Adrenal gland (tissue), 12 donors: ENCODE results near the gene IGSF5. TPM values are rescaled to one million over a fixed set of nuclear protein-coding genes. Genes with fewer than 3 reads are reported as not detected.

Source experiments
- DNase-seq, 7 donors: peaks; one replicate each; pipeline ENCODE4 v3.0.0-alpha.2; 2019 to 2020
- H3K27ac ChIP-seq, 5 donors: fragments of 200-600 bp; sonication (generic) in 4 of 5; 1 replicate in 3 of 5; 2 replicates in 2 of 5; pipeline versions ENCODE4 v1.5.1 to v1.8.0; 2016 to 2020; ENCODE audit warnings: mild to moderate bottlenecking in 1 of 5
- H3K27me3 ChIP-seq: fragments of 200-600 bp; 2 replicates; pipeline ENCODE4 v1.8.0; 2021
- H3K36me3 ChIP-seq, 2 donors: fragments of 200-600 bp; replicated peaks in 1 of 2; 1 replicate in 1 of 2; 2 replicates in 1 of 2; pipeline versions ENCODE4 v1.5.1 to v1.8.0; 2018 to 2022
- H3K4me1 ChIP-seq, 2 donors: fragments of 200-600 bp; replicated peaks in 1 of 2; 1 replicate in 1 of 2; 2 replicates in 1 of 2; pipeline versions ENCODE4 v1.5.1 to v1.8.0; 2018 to 2021
- H3K4me3 ChIP-seq, 4 donors: fragments of 200-600 bp; sonication (generic) in 3 of 4; one replicate each; pipeline ENCODE4 v1.5.1; 2016 to 2018
- H3K9me3 ChIP-seq, 3 donors: fragments of 200-600 bp; sonication (generic) in 1 of 3; replicated peaks in 1 of 3; 1 replicate in 2 of 3; 2 replicates in 1 of 3; pipeline versions ENCODE4 v1.5.1 to v1.8.0; 2016 to 2021
- CTCF ChIP-seq, 6 experiments: fragments of 450-650 bp in 4 of 6; fragments of 200-600 bp in 2 of 6; sonication (generic) in 1 of 6; IDR thresholded peaks; 1 replicate in 5 of 6; 2 replicates in 1 of 6; pipeline versions ENCODE4 v1.5.1 to v1.8.0; 2016 to 2021; ENCODE audit warnings: antibody characterized with exemption in 6 of 6, mild to moderate bottlenecking in 2 of 6, moderate library complexity in 1 of 6
- POLR2A ChIP-seq, 2 donors: fragments of 450-650 bp; IDR thresholded peaks; one replicate each; pipeline ENCODE4 v1.6.1; 2017; ENCODE audit warnings: antibody characterized with exemption in 2 of 2, mild to moderate bottlenecking in 2 of 2, moderate library complexity in 1 of 2
- WGBS, 4 donors: extraction: QIAGEN DNeasy Blood & Tissue Kit in 2 of 4; methylation state at CpG; one replicate each; pipeline versions ENCODE4 v1.1.5 to v1.1.7; 2013 to 2017; 5-methylcytosine and 5-hydroxymethylcytosine counted together
- intact Hi-C, 2 donors: fragments of 100-400 bp; cut with DNase I; formaldehyde crosslinking; loops; one replicate each; pipeline versions ENCODE4 v1.14.1 to v1.15.0; 2022 to 2023
- polyA plus RNA-seq, 3 donors: library from polyadenylated mRNA; stranded (reverse); fragments of 200-250 nt in 2 of 3; fragments of 350-450 nt in 1 of 3; fragmentation: Illumina TruSeq in 1 of 3; extraction: RNeasy Lipid Tissue Mini Kit (QIAGEN cat#74804) in 1 of 3; gene quantifications; one replicate each; pipeline ENCODE4 v1.2.3, GENCODE V29; 2013 to 2014
- total RNA-seq, 9 donors: library from RNA; depleted of rRNA in 4 of 9; stranded (reverse); fragments of >200 nt in 4 of 9; fragments of 120-200 nt in 1 of 9; fragmentation: NEBNext Ultra II Directional in 1 of 9; extraction: Animal tissue kit (Norgen Biotek cat#: 25700) in 1 of 9; gene quantifications; one replicate each; pipeline versions ENCODE4 v1.1.0 to v1.2.4, GENCODE V29; 2013 to 2023
- donor health status: healthy with polysubstance abuse.
- donor health status: Bipolar disorder and iron deficiency.
- donor health status: DM: yes; HTN: yes; CAD: no.
- donor health status: DM: no; HTN: no; CAD: no.
- donor health status: DM: no; HTN: no; CAD: no.
- donor health status: DM: yes; HTN: yes; CAD: no.

IGSF5 gene
- total and polyA plus RNA-seq, 12 donors, result 0.12 to 2.7 (median 0.69) TPM; not detected in 1

GRCh38 chr21:39809936-39810335 is 65.0 kb downstream of the IGSF5 start:
- no peak for TF ChIP-seq CTCF (IDR thresholded peaks at IDR 0.05)
- TF ChIP-seq POLR2A (IDR thresholded peaks at IDR 0.05), result no peak
- Histone ChIP-seq H3K4me3 (no peak overlapping the region), H3K36me3 (no peaks in the 10 kb centered on the region), H3K27me3 (no peaks in the 10 kb centered on the region), H3K9me3 (no peaks in the 10 kb centered on the region), H3K4me1 (no peaks in the 10 kb centered on the region), H3K27ac (no peak overlapping the region)
- WGBS, 4 donors, result 91 to 94% (median 92%) methylated on average over 5 of the region's 5 CpGs
- intact Hi-C loops, result no loop called here
- no peak for DNase-seq

- Histone ChIP-seq H3K4me1 (no peaks in the 10 kb centered on the region), H3K27ac (no peak overlapping the region), H3K4me3 (no peak overlapping the region), H3K9me3 (no peaks in the 10 kb centered on the region), H3K36me3 (no peaks in the 10 kb centered on the region), H3K27me3 (no peaks in the 10 kb centered on the region)
- WGBS, 4 donors, result 89 to 100% (median 94%) methylated on average over 1 of the region's 1 CpG
- intact Hi-C loops, result no loop called here
- TF ChIP-seq POLR2A (IDR thresholded peaks at IDR 0.05) (no peak), CTCF (IDR thresholded peaks at IDR 0.05) (no peak)
- DNase-seq, result no peak
These were observed 68.0 kb downstream of the IGSF5 start for GRCh38 chr21:39812983-39813382.

- no peaks in the 10 kb centered on the region for H3K9me3 ChIP-seq
- no peaks in the 10 kb centered on the region for H3K4me1 ChIP-seq
- H3K27me3 ChIP-seq, result no peaks in the 10 kb centered on the region
- DNase-seq, result no peak
- 70 to 78% (median 74%) methylated on average over 2 of the region's 2 CpGs for WGBS, 4 donors
- no peak overlapping the region for H3K27ac ChIP-seq
- intact Hi-C loops, result no loop called here
- no peak for TF ChIP-seq CTCF (IDR thresholded peaks at IDR 0.05)
- no peak for TF ChIP-seq POLR2A (IDR thresholded peaks at IDR 0.05)
- no peaks in the 10 kb centered on the region for H3K36me3 ChIP-seq
- H3K4me3 ChIP-seq, result no peak overlapping the region
These were observed 73.6 kb downstream of the IGSF5 start for GRCh38 chr21:39818557-39818956.

- H3K27me3 ChIP-seq, result no peaks in the 10 kb centered on the region
- H3K27ac ChIP-seq, result no peak overlapping the region
- DNase-seq, result no peak
- intact Hi-C loops, result no loop called here
- no peaks in the 10 kb centered on the region for H3K9me3 ChIP-seq
- H3K36me3 ChIP-seq, result no peaks in the 10 kb centered on the region
- no peak overlapping the region for H3K4me3 ChIP-seq
- H3K4me1 ChIP-seq, result no peaks in the 10 kb centered on the region
- no peak for TF ChIP-seq POLR2A (IDR thresholded peaks at IDR 0.05)
- no peak for TF ChIP-seq CTCF (IDR thresholded peaks at IDR 0.05)
- WGBS, 4 donors, result 86 to 95% (median 91%) methylated on average over 3 of the region's 3 CpGs
These were observed 77.1 kb downstream of the IGSF5 start for GRCh38 chr21:39822042-39822441.
